Gastroesophageal sphincter (tissue), 3 donors: ENCODE results near the gene MVB12B.

Experiments used
- CTCF ChIP-seq, 4 experiments: fragments of 200-600 bp in 2 of 4; fragments of 450-650 bp in 2 of 4; sonication (generic) in 1 of 4; IDR thresholded peaks; one replicate each; pipeline ENCODE4 v1.5.1; 2017 to 2019; ENCODE audit warnings: antibody characterized with exemption in 4 of 4, mild to moderate bottlenecking in 2 of 4, moderate library complexity in 2 of 4
- POLR2AphosphoS5 ChIP-seq: sonication (generic); formaldehyde crosslinking; IDR thresholded peaks from one replicate; pipeline ENCODE4 v1.6.1; 2017; ENCODE audit warnings: antibody characterized with exemption

GRCh38 chr9:126418608-126419007 lies 92.0 kb downstream of the MVB12B start:
- TF ChIP-seq POLR2AphosphoS5 = no peak
- no peak for TF ChIP-seq CTCF (IDR thresholded peaks at IDR 0.05)
